ENCODE measurements around the gene FCER1G. TPM values are rescaled to one million over a fixed set of nuclear protein-coding genes. Genes with fewer than 3 reads are reported as not detected.
A peak's percentile ranks its signal among the peaks of the same experiment; 100 is the strongest.

Gene FCER1G
- total and polyA plus RNA-seq, 2 of the 8 experiments (the other 6 are each of a cell fraction or from before 2014, with no cell fraction given) = 1.6 TPM; not detected in 1

DNA sequence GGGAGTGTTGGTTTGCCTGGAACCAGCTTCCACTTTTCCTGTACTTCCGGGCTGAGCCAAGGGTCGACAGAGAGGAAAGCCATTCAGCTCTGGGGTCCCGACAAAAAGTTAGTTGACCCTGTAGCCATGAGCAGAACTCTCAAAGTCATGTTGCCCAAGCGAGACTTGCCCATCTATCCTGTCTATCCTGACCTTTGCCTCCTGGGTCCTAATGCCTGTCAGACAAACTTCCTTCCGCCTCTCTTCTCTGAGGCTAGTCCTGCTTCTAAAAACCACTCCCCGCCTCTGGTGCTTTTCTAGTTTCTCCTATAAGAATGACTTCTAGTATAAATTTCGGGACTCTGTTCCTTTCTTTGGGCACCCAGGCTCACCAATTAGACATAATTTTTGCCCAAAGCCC is 35.7 kb downstream of the FCER1G start:
- Histone ChIP-seq H3K4ac (replicated peaks; ENCODE audit: insufficient read length, low read depth, low read length) (no peak overlapping the region), H3K27ac (ENCODE audit: low read depth, low read length) (no peak overlapping the region), H2BK15ac (ENCODE audit: low read length) (no peak overlapping the region), H4K8ac (ENCODE audit: extremely low read depth, insufficient read depth, low read length) (no peak overlapping the region), H3K14ac (ENCODE audit: insufficient read length) (no peak overlapping the region), H3K23me2 (ENCODE audit: low read depth, low read length) (no peaks in the 10 kb centered on the region), H2BK12ac (ENCODE audit: low read depth, low read length) (no peak overlapping the region), H3K23ac (ENCODE audit: insufficient read length) (no peak overlapping the region), H3K4me3 (ENCODE audit: extremely low read depth in 1 of 4, insufficient read depth in 2 of 4, low read depth in 3 of 4, low read length in 4 of 4) (no peak overlapping the region), H2BK120ac (replicated peaks; ENCODE audit: low read depth, low read length) (no peak overlapping the region), H3K79me2 (ENCODE audit: control insufficient read depth in 1 of 2, insufficient read depth in 2 of 2, low read length in 2 of 2) (no peaks in the 10 kb centered on the region), H3K27me3 (replicated peaks in 1 of 4; ENCODE audit: control insufficient read depth in 3 of 4, extremely low read depth in 1 of 4, insufficient read depth in 3 of 4, low read length in 3 of 4) (no peaks in the 10 kb centered on the region), H3K9me3 (ENCODE audit: insufficient read depth in 2 of 2, low read depth in 1 of 2, low read length in 1 of 2) (no peaks in the 10 kb centered on the region), H3K9ac (replicated peaks in 1 of 4; ENCODE audit: extremely low read depth in 1 of 4, low read depth in 3 of 4, low read length in 3 of 4) (no peak overlapping the region), H3K36me3 (ENCODE audit: control insufficient read depth in 2 of 4, insufficient read depth in 4 of 4, low read length in 3 of 4) (no peaks in the 10 kb centered on the region), H4K5ac (ENCODE audit: insufficient read length, low read depth, low read length) (no peak overlapping the region), H3K56ac (replicated peaks; ENCODE audit: insufficient read length, low read depth, low read length) (no peak overlapping the region), H4K20me1 (replicated peaks in 1 of 2; ENCODE audit: control insufficient read depth in 1 of 2, insufficient read depth in 2 of 2, low read length in 2 of 2) (no peaks in the 10 kb centered on the region), H2BK20ac (ENCODE audit: low read length) (no peak overlapping the region), H2AK5ac (ENCODE audit: low read depth, low read length) (no peak overlapping the region), H2BK5ac (ENCODE audit: low read depth, low read length) (no peak overlapping the region), H2AFZ (ENCODE audit: low read length) (peak overlapping the region; percentile 99), H3K79me1 (ENCODE audit: low read depth, low read length) (no peaks in the 10 kb centered on the region), H3K4me1 (replicated peaks in 1 of 4; ENCODE audit: control insufficient read depth in 3 of 4, insufficient read depth in 4 of 4, low read length in 3 of 4) (no peaks in the 10 kb centered on the region), H4K91ac (replicated peaks; ENCODE audit: insufficient read length, low read length) (no peak overlapping the region), H3K18ac (ENCODE audit: extremely low read depth, low read length) (no peak overlapping the region), H3K4me2 (ENCODE audit: insufficient read depth in 1 of 2, low read depth in 2 of 2, low read length in 2 of 2) (no peak overlapping the region)
- FAIRE-seq (no peak), DNase-seq (ENCODE audit: low read depth in 1 of 2, low spot score in 2 of 2) (no peak)
- peak; percentile 88 for TF ChIP-seq FOSL1 (IDR thresholded peaks at IDR 0.05; ENCODE audit: insufficient read depth, low read depth, low read length)
- TF ChIP-seq POLR2AphosphoS5 (IDR thresholded peaks at IDR 0.05; ENCODE audit: low read depth, low read length) = no peak
- TF ChIP-seq BACH1 (IDR thresholded peaks at IDR 0.05; ENCODE audit: low read length) = no peak
- ChIA-PET POLR2A (ENCODE audit: partially characterized antibody) (interaction anchor here (1.2 to 1.6 kb wide), 2 partner anchors 11 to 15 kb away, joined by 4 to 6 read pairs; no protein-coding TSS in a partner anchor), CTCF (ENCODE audit: partially characterized antibody) (interaction anchor here (1.2 to 4.3 kb wide), 5 partner anchors 9 to 42 kb away, joined by 3 to 87 read pairs (median 17); partner anchors contain the start of genes NR1I3, PCP4L1 and TOMM40L)
- 61% methylated on average over 7 of the region's 7 CpGs; no CpG with 5 or more reads in 1 of the 2 experiments for WGBS, 2 experiments (ENCODE audit: extremely low coverage in 1 of 2, insufficient coverage in 1 of 2, insufficient read length in 1 of 2, insufficient replicate concordance in 2 of 2, low coverage in 1 of 2, low lambda C conversion rate in 2 of 2, missing lambda C conversion rate in 1 of 2)
